Measurements from ENCODE around the gene E2F6.

DNA sequence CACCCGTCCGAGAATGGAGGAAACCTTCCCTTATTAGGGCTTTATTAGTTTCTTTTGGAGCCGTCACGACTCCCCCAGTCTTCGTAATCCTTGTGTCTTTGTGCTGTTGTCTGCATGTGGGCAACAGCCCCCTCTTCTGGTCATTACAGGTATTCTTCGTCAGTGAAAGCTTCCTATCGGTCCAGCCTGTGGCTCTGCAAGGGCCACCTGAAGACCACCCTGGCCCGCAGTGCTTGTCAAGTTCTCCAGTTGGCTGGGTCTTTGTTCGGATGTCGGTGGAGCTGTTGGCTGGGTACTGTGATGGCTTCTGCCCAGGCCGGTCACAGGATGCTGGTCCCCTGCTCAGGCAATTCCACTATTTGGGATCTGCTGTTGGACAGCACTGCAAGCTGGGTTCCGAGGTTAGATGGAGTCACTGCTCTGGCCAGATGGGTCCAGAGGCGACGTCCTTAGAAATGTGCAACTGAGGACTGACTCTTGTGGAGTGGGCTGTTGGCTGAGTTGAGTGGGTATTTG, 19.2 kb downstream of the E2F6 start:
- TF ChIP-seq CTCF (IDR thresholded peaks at IDR 0.05; ENCODE audit: poor library complexity): peak; percentile 83
- TF ChIP-seq EZH2 (IDR thresholded peaks at IDR 0.05; ENCODE audit: borderline replicate concordance): no peak
- TF ChIP-seq EZH2phosphoT487 (IDR thresholded peaks at IDR 0.05; ENCODE audit: low read depth, severe bottlenecking, unreplicated experiment): no peak
